GM10248 (cell line): ENCODE results near the gene ARMC7.
"Not testable (repeated sequence)": the region's sequence is repeated elsewhere in the genome, so short reads cannot be mapped to it uniquely, and the experiment has no call there.

ENCODE experiments used
- CTCF ChIA-PET: fragments of 300-600 bp; sonication (Branson Sonifier 250); formaldehyde crosslinking; extraction: SDS; loops from one replicate; lab custom pipeline; 2021; ENCODE audit warnings: antibody characterized with exemption; lab: Yijun Ruan, JAX
- POLR2A ChIA-PET: fragments of 350-650 bp; sonication (Branson Sonifier 250); formaldehyde crosslinking; extraction: SDS; loops from one replicate; lab custom pipeline; 2020; ENCODE audit warnings: antibody characterized with exemption; lab: Yijun Ruan, JAX
- DNase-seq: peaks from one replicate; pipeline ENCODE4 v3.0.0; 2012; ENCODE audit errors: extremely low spot score
- CTCF ChIP-seq: IDR thresholded peaks from 2 replicates; pipeline ENCODE4 v1.5.1; 2012; ENCODE audit warnings: mild to moderate bottlenecking, low read depth; ENCODE audit errors: extremely low read depth, missing control alignments, control extremely low read depth

Gene ARMC7

GRCh38 chr17:75130632-75131277 lies 21.0 kb downstream of the ARMC7 start:
- POLR2A ChIA-PET = interaction anchor here (0.6 to 1.3 kb wide), 2 partner anchors 17 to 725 kb away, joined by 5 to 11 read pairs; partner anchors contain the start of gene WBP2
- CTCF ChIA-PET = interaction anchor here (0.7 to 17.2 kb wide), 32 partner anchors 11 to 212 kb away, joined by 3 to 338 read pairs (median 6); partner anchors contain the start of genes ARMC7, JPT1, MIF4GD and MRPL58
- peak; percentile 56 for DNase-seq
- TF ChIP-seq CTCF = peak; percentile 72

- ChIA-PET POLR2A (interaction anchor here (0.8 to 1.3 kb wide), 2 partner anchors 18 to 23 kb away, joined by 3 to 5 read pairs; partner anchors contain the start of gene JPT1), CTCF (interaction anchor here (0.7 to 17.2 kb wide), 34 partner anchors 10 to 498 kb away, joined by 3 to 338 read pairs (median 6); partner anchors contain the start of genes ARMC7, JPT1, MIF4GD and MRPL58)
- peak; percentile 92 for DNase-seq
- peak; percentile 73 for TF ChIP-seq CTCF
These were observed 21.7 kb downstream of the ARMC7 start, which contains the start of gene NT5C for GRCh38 chr17:75131278-75132017. Gene NT5C, minus strand, starts transcription at chr17:75131742. Its CDS starts 35 bp downstream, at chr17:75131707.

- ChIA-PET CTCF (interaction anchor here (0.7 to 17.2 kb wide), 23 partner anchors 9 to 497 kb away, joined by 3 to 338 read pairs (median 6); partner anchors contain the start of genes ARMC7, JPT1, MIF4GD and SLC16A5), POLR2A (interaction anchor here (0.7 to 1.3 kb wide), 4 partner anchors 8 to 22 kb away, joined by 3 to 5 read pairs (median 4); partner anchors contain the start of gene JPT1)
- DNase-seq = not testable (repeated sequence)
These were observed 22.5 kb downstream of the ARMC7 start for GRCh38 chr17:75132018-75133000.

- TF ChIP-seq CTCF = no peak
- CTCF ChIA-PET = interaction anchor here (0.8 to 17.2 kb wide), 7 partner anchors 12 to 80 kb away, joined by 3 to 338 read pairs (median 12); partner anchors contain the start of genes ARMC7 and SLC16A5
- POLR2A ChIA-PET = interaction anchor here (0.7 to 1.2 kb wide), 3 partner anchors 9 to 21 kb away, joined by 3 to 4 read pairs (median 3); partner anchors contain the start of gene JPT1
- no peak for DNase-seq
These were observed 23.2 kb downstream of the ARMC7 start for GRCh38 chr17:75133001-75133400.

GRCh38 chr17:75133607-75134347 lies 24.0 kb downstream of the ARMC7 start:
- not testable (repeated sequence) for DNase-seq
- ChIA-PET CTCF (interaction anchor here (0.8 to 17.2 kb wide), 3 partner anchors 14 to 68 kb away, joined by 3 to 338 read pairs (median 3); partner anchors contain the start of gene ARMC7), POLR2A (interaction anchor here (0.7 to 1.2 kb wide), 2 partner anchors 20 to 21 kb away, joined by 3 to 4 read pairs; partner anchors contain the start of gene JPT1)

- no peak for DNase-seq
- ChIA-PET CTCF (interaction anchor here (17.2 kb wide), 1 partner anchor 18 kb away, joined by 338 read pairs; the partner anchor contains the start of gene ARMC7), POLR2A (interaction anchor here (0.7 kb wide), 1 partner anchor 31 kb away, joined by 4 read pairs; no protein-coding TSS in a partner anchor)
- no peak for TF ChIP-seq CTCF
These were observed 25.7 kb downstream of the ARMC7 start for GRCh38 chr17:75135452-75135851.
